OCI-LY1 (cell line): ENCODE measurements around the gene DNAH8.
A peak's percentile ranks its signal among the peaks of the same experiment; 100 is the strongest.

Experiments
- EZH2 ChIP-seq: fragments of 200-600 bp; sonication (generic), shearing (Covaris generic); IDR thresholded peaks from 2 replicates; pipeline ENCODE4 v1.8.0; 2017; ENCODE audit warnings: borderline replicate concordance, mixed run types, mild to moderate bottlenecking, antibody characterized with exemption, low read length, moderate library complexity, mixed read lengths
- TF ChIP-seq, protein P1 (sequence below): fragments of 200-600 bp; sonication (generic), shearing (Covaris generic); IDR thresholded peaks from 2 replicates; pipeline ENCODE4 v1.5.1; 2017; ENCODE audit warnings: mild to moderate bottlenecking, antibody characterized with exemption, low read length, moderate library complexity, mixed read lengths

DNA sequence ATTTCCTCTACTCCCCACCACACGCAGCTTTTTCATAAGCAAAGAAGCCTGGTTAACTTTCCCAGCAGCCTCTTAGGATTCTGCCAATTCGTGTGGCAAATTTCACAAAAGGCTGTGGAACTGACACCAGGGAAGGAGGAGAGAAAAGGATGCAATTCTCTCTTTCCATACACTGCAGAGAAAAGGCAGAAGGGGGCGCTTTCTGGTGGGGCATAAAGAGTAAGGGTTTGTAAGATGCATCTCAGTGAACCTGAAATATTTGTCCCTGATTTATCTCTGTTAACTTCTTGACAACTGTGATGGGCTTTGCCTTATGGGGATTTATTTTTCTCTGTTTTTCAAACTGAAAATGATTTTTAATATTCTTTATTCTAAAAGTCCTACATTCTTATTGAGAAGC lies 288.0 kb downstream of the DNAH8 start:
- TF ChIP-seq, protein P1, sequence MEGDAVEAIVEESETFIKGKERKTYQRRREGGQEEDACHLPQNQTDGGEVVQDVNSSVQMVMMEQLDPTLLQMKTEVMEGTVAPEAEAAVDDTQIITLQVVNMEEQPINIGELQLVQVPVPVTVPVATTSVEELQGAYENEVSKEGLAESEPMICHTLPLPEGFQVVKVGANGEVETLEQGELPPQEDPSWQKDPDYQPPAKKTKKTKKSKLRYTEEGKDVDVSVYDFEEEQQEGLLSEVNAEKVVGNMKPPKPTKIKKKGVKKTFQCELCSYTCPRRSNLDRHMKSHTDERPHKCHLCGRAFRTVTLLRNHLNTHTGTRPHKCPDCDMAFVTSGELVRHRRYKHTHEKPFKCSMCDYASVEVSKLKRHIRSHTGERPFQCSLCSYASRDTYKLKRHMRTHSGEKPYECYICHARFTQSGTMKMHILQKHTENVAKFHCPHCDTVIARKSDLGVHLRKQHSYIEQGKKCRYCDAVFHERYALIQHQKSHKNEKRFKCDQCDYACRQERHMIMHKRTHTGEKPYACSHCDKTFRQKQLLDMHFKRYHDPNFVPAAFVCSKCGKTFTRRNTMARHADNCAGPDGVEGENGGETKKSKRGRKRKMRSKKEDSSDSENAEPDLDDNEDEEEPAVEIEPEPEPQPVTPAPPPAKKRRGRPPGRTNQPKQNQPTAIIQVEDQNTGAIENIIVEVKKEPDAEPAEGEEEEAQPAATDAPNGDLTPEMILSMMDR, result peak; percentile 21; the same call in 1 of the 2 replicates
- TF ChIP-seq EZH2, result no peak
